H9 (cell line): ENCODE results near the gene ZNF341. TPM values are rescaled to one million over a fixed set of nuclear protein-coding genes. Genes with fewer than 3 reads are reported as not detected.

Source experiments
- DNase-seq: peaks from one replicate; pipeline ENCODE4 v3.0.0-alpha.2; 2017
- H2AFZ ChIP-seq: one replicate; pipeline ENCODE4 v1.6.1; 2013; ENCODE audit warnings: mild to moderate bottlenecking, low read length, control low read depth, moderate library complexity
- H2AK5ac ChIP-seq: 2 replicates; pipeline ENCODE4 v1.6.1; 2013; ENCODE audit warnings: low read length, control low read depth, mixed read lengths; ENCODE audit not compliant: insufficient read length
- H2BK120ac ChIP-seq: one replicate; pipeline ENCODE4 v1.6.1; 2013; ENCODE audit warnings: low read depth, mild to moderate bottlenecking, low read length, control low read depth, inconsistent platforms; ENCODE audit not compliant: poor library complexity, severe bottlenecking
- H2BK12ac ChIP-seq: 2 replicates; pipeline ENCODE4 v1.6.1; 2013; ENCODE audit warnings: low read length, control low read depth, mixed read lengths, low read depth; ENCODE audit not compliant: insufficient read length
- H2BK15ac ChIP-seq: 2 replicates; pipeline ENCODE4 v1.6.1; 2013; ENCODE audit warnings: low read depth, low read length, control low read depth
- H2BK20ac ChIP-seq: one replicate; pipeline ENCODE4 v1.6.1; 2013; ENCODE audit warnings: low read depth, mild to moderate bottlenecking, low read length, control low read depth, inconsistent platforms; ENCODE audit not compliant: poor library complexity, severe bottlenecking
- H2BK5ac ChIP-seq: 2 replicates; pipeline ENCODE4 v1.6.1; 2013; ENCODE audit warnings: low read length, control low read depth, mixed read lengths; ENCODE audit not compliant: insufficient read length
- H3K14ac ChIP-seq: 2 replicates; pipeline ENCODE4 v1.6.1; 2013; ENCODE audit warnings: low read length, control low read depth; ENCODE audit not compliant: insufficient read depth
- H3K18ac ChIP-seq: 2 replicates; pipeline ENCODE4 v1.6.1; 2013; ENCODE audit warnings: low read depth, mild to moderate bottlenecking, mixed read lengths, low read length, control low read depth; ENCODE audit not compliant: insufficient read length
- H3K23ac ChIP-seq: 2 replicates; pipeline ENCODE4 v1.6.1; 2013; ENCODE audit warnings: low read length, control low read depth, mixed read lengths, low read depth; ENCODE audit not compliant: insufficient read length
- H3K23me2 ChIP-seq: 2 replicates; pipeline ENCODE4 v1.6.1; 2013; ENCODE audit warnings: low read depth, mild to moderate bottlenecking, mixed read lengths, low read length, control low read depth; ENCODE audit not compliant: insufficient read length, poor library complexity, severe bottlenecking
- H3K27ac ChIP-seq: 2 replicates; pipeline ENCODE4 v1.5.1; 2013; ENCODE audit warnings: low read length, control low read depth, mixed read lengths, low read depth; ENCODE audit not compliant: insufficient read length
- H3K27me3 ChIP-seq: 2 replicates; pipeline ENCODE4 v1.6.1; 2013; ENCODE audit warnings: low read length, control low read depth, inconsistent platforms; ENCODE audit not compliant: insufficient read depth
- H3K4ac ChIP-seq: 2 replicates; pipeline ENCODE4 v1.6.1; 2013; ENCODE audit warnings: low read depth, mild to moderate bottlenecking, control low read depth, inconsistent platforms, low read length, moderate library complexity
- H3K4me1 ChIP-seq: 2 replicates; pipeline ENCODE4 v1.6.1; 2013; ENCODE audit warnings: low read length, control low read depth, inconsistent platforms; ENCODE audit not compliant: insufficient read depth
- H3K4me2 ChIP-seq: 2 replicates; pipeline ENCODE4 v1.6.1; 2013; ENCODE audit warnings: low read length, control low read depth, mixed read lengths; ENCODE audit not compliant: insufficient read length, insufficient read depth
- H3K56ac ChIP-seq: 2 replicates; pipeline ENCODE4 v1.6.1; 2013; ENCODE audit warnings: low read depth, mild to moderate bottlenecking, mixed read lengths, low read length, control low read depth; ENCODE audit not compliant: insufficient read length
- H3K79me1 ChIP-seq: 2 replicates; pipeline ENCODE4 v1.6.1; 2013; ENCODE audit warnings: low read depth, mild to moderate bottlenecking, moderate library complexity, low read length, control low read depth, inconsistent platforms; ENCODE audit not compliant: insufficient read depth, poor library complexity, severe bottlenecking
- H3K79me2 ChIP-seq: 2 replicates; pipeline ENCODE4 v1.6.1; 2013; ENCODE audit warnings: low read length, control low read depth, inconsistent platforms; ENCODE audit not compliant: insufficient read depth
- H3K9ac ChIP-seq: 2 replicates; pipeline ENCODE4 v1.6.1; 2013; ENCODE audit warnings: low read length, control low read depth, mixed read lengths; ENCODE audit not compliant: insufficient read length; ENCODE audit errors: extremely low read depth
- H3K9me3 ChIP-seq: one replicate; pipeline ENCODE4 v1.6.1; 2013; ENCODE audit warnings: low read depth, low read length, inconsistent platforms; ENCODE audit not compliant: control insufficient read depth
- H3T11ph ChIP-seq: one replicate; pipeline ENCODE4 v1.6.1; 2013; ENCODE audit warnings: mild to moderate bottlenecking, low read length, control low read depth, inconsistent platforms
- H4K20me1 ChIP-seq: one replicate; pipeline ENCODE4 v1.6.1; 2013; ENCODE audit not compliant: control insufficient read depth, insufficient read length, insufficient read depth
- H4K5ac ChIP-seq: 2 replicates; pipeline ENCODE4 v1.6.1; 2013; ENCODE audit warnings: low read depth, mild to moderate bottlenecking, mixed read lengths, low read length, control low read depth; ENCODE audit not compliant: insufficient read length
- H4K8ac ChIP-seq: replicated peaks from 2 replicates; pipeline ENCODE4 v1.6.1; 2013; ENCODE audit warnings: low read length, control low read depth, mixed read lengths, low read depth; ENCODE audit not compliant: insufficient read length
- H4K91ac ChIP-seq: 2 replicates; pipeline ENCODE4 v1.6.1; 2013; ENCODE audit warnings: low read depth, mild to moderate bottlenecking, moderate library complexity, mixed read lengths, low read length, control low read depth; ENCODE audit not compliant: insufficient read length
- H3K27ac Mint-ChIP-seq, 3 experiments: 2 replicates in 2 of 3; 3 replicates in 1 of 3; pipeline ENCODE4 v1.8.0; 2020 to 2021; ENCODE audit warnings: mixed read lengths in 3 of 3, mild to moderate bottlenecking in 1 of 3, moderate library complexity in 1 of 3
- H3K27me3 Mint-ChIP-seq: 2 replicates; pipeline ENCODE4 v1.8.0; 2021; ENCODE audit warnings: low read depth, mild to moderate bottlenecking, moderate library complexity, mixed read lengths
- H3K36me3 Mint-ChIP-seq, 3 experiments: 2 replicates in 2 of 3; 3 replicates in 1 of 3; pipeline ENCODE4 v1.8.0; 2020 to 2021; ENCODE audit warnings: low read depth in 3 of 3, mixed read lengths in 3 of 3; ENCODE audit not compliant: insufficient read depth in 1 of 3
- H3K4me1 Mint-ChIP-seq, 2 experiments: 2 replicates each; pipeline ENCODE4 v1.8.0; 2020; ENCODE audit warnings: mixed read lengths in 2 of 2
- H3K4me3 Mint-ChIP-seq, 2 experiments: 2 replicates in 1 of 2; 3 replicates in 1 of 2; pipeline ENCODE4 v1.8.0; 2020 to 2021; ENCODE audit warnings: mild to moderate bottlenecking in 2 of 2, mixed read lengths in 2 of 2, moderate library complexity in 1 of 2
- H3K9me3 Mint-ChIP-seq, 2 experiments: 2 replicates in 1 of 2; 3 replicates in 1 of 2; pipeline ENCODE4 v1.8.0; 2020; ENCODE audit warnings: mild to moderate bottlenecking in 2 of 2, mixed read lengths in 2 of 2, moderate library complexity in 1 of 2
- CTCF ChIP-seq: fragments of 200-600 bp; sonication (generic); conservative IDR thresholded peaks from 3 replicates; pipeline ENCODE4 v1.8.0; 2021; ENCODE audit warnings: antibody characterized with exemption, mild to moderate bottlenecking
- WGBS: extraction: QIAGEN DNeasy Blood & Tissue Kit; methylation state at CpG from one replicate; pipeline ENCODE4 v1.1.7; 2013; ENCODE audit warnings: missing lambda C conversion rate, low lambda C conversion rate, mixed read lengths; ENCODE audit not compliant: insufficient read length; ENCODE audit errors: extremely low coverage; 5-methylcytosine and 5-hydroxymethylcytosine counted together
- total RNA-seq: library from RNA; stranded (reverse); gene quantifications from 2 replicates; pipeline ENCODE4 v1.2.1, GENCODE V29; 2021

ZNF341 gene
- total RNA-seq, 1 experiment from 2014 or later = 5.2 TPM

GRCh38 chr20:33810259-33810658 is 78.5 kb downstream of the ZNF341 start:
- Histone ChIP-seq H3K4ac (no peak overlapping the region), H4K91ac (no peak overlapping the region), H3K18ac (no peak overlapping the region), H3K56ac (no peak overlapping the region), H3K79me2 (peaks cover 9% of the 10 kb centered on the region; the same call in 1 of the 2 replicates), H3T11ph (no peak overlapping the region), H3K9me3 (no peaks in the 10 kb centered on the region), H4K5ac (no peak overlapping the region), H2BK5ac (no peak overlapping the region), H3K27ac (no peak overlapping the region), H3K27me3 (no peaks in the 10 kb centered on the region), H4K20me1 (no peaks in the 10 kb centered on the region), H3K9ac (no peak overlapping the region), H3K23me2 (peaks cover 13% of the 10 kb centered on the region), H2BK120ac (no peak overlapping the region), H3K4me2 (no peak overlapping the region), H2BK12ac (no peak overlapping the region), H3K23ac (no peak overlapping the region), H2AK5ac (no peak overlapping the region), H3K79me1 (peaks cover 3% of the 10 kb centered on the region), H2AFZ (no peak overlapping the region), H3K14ac (no peak overlapping the region), H3K4me1 (no peaks in the 10 kb centered on the region), H2BK15ac (no peak overlapping the region), H4K8ac (no peak overlapping the region), H2BK20ac (no peak overlapping the region)
- WGBS = no CpG with 5 or more reads among the region's 5 CpGs
- Mint-ChIP-seq H3K9me3 (no peaks in the 10 kb centered on the region; a peak in 1 of 5 replicates), H3K4me3 (no peak overlapping the region), H3K4me1 (peaks cover 17 to 22% of the 10 kb centered on the region in 2 experiments), H3K36me3 (no peaks in the 10 kb centered on the region; a peak in 2 of 7 replicates), H3K27me3 (no peaks in the 10 kb centered on the region), H3K27ac (no peak overlapping the region)
- no peak for TF ChIP-seq CTCF
- no peak for DNase-seq
